NB4 (cell line): ENCODE measurements around the gene LDLRAD3.

Source experiments
- POLR2A ChIP-seq: IDR thresholded peaks from 2 replicates; pipeline ENCODE4 v1.6.1; 2011; ENCODE audit warnings: mild to moderate bottlenecking; ENCODE audit not compliant: insufficient read length; ENCODE audit errors: extremely low read depth
- TF ChIP-seq, protein P1 (sequence below): IDR thresholded peaks from one replicate; pipeline ENCODE4 v1.5.1; 2012; ENCODE audit warnings: low read depth, low read length

DNA sequence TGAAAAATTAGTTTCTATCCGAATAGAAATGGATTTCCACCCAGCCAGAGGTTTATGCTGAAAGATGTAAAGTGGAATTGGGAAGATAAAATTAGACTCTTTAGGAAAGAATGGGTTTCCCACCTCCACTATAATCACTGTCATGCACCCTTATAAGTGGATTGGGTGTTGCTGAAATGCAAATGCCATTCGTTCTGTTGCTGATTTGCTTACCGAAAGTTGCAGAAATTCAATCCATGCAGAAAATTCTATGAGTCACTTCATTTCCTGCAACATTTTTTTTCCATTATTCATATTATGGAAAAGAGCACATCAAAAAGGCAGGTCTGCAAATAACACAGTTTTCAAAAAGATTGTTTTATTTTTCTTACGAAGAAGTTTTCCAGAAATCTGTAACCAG, 65.6 kb downstream of the LDLRAD3 start:
- no peak for TF ChIP-seq POLR2A
- TF ChIP-seq, protein P1, sequence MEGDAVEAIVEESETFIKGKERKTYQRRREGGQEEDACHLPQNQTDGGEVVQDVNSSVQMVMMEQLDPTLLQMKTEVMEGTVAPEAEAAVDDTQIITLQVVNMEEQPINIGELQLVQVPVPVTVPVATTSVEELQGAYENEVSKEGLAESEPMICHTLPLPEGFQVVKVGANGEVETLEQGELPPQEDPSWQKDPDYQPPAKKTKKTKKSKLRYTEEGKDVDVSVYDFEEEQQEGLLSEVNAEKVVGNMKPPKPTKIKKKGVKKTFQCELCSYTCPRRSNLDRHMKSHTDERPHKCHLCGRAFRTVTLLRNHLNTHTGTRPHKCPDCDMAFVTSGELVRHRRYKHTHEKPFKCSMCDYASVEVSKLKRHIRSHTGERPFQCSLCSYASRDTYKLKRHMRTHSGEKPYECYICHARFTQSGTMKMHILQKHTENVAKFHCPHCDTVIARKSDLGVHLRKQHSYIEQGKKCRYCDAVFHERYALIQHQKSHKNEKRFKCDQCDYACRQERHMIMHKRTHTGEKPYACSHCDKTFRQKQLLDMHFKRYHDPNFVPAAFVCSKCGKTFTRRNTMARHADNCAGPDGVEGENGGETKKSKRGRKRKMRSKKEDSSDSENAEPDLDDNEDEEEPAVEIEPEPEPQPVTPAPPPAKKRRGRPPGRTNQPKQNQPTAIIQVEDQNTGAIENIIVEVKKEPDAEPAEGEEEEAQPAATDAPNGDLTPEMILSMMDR = no peak
